ENCODE data around the gene TCF12. TPM values are rescaled to one million over a fixed set of nuclear protein-coding genes. Genes with fewer than 3 reads are reported as not detected.

TCF12 gene
- total RNA-seq, 1 experiment from 2014 or later = 76.7 TPM

DNA sequence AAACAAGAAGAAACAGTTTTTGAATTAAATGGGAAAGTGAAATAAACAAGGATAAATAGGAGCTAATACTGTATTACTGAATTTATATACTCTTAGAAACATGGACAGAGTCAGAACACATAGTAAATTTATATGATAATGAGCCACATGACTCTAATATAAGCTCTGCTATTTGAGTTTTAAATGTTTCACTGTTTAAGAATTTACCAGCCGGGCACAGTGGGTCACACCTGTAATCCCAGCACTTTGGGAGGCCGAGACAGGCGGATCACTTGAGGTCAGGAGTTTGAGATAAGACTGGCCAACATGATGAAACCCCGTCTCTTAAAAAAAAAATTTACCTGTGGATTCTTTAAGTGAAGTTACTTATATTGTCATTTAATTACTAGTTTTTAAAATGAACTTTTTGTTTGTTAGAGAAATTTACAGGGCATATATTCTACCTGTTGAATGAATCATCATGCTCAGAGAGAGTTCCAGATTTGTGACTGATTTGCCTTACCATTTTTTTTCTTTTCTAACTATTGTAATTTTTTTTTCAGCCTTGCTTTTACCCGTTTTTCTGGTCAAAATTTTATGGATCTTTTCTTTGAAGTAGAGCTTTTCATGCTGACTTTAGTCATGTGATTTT lies 125.7 kb downstream of the TCF12 start:
- Histone ChIP-seq H4K8ac (replicated peaks; ENCODE audit: insufficient read length, low read depth, low read length) (no peak overlapping the region), H3K23ac (ENCODE audit: insufficient read length, low read depth, low read length) (no peak overlapping the region), H3K4me1 (ENCODE audit: insufficient read depth, low read length) (no peaks in the 10 kb centered on the region), H3K14ac (ENCODE audit: insufficient read depth, low read length) (no peak overlapping the region), H4K5ac (ENCODE audit: insufficient read length, low read depth, low read length) (no peak overlapping the region), H3K9me3 (ENCODE audit: control insufficient read depth, low read depth, low read length) (no peaks in the 10 kb centered on the region), H3K23me2 (ENCODE audit: insufficient read length, low read depth, low read length, poor library complexity, severe bottlenecking) (no peaks in the 10 kb centered on the region), H2AK5ac (ENCODE audit: insufficient read length, low read length) (no peak overlapping the region), H3K27ac (ENCODE audit: insufficient read length, low read depth, low read length) (no peak overlapping the region), H4K91ac (ENCODE audit: insufficient read length, low read depth, low read length) (no peak overlapping the region), H4K20me1 (ENCODE audit: control insufficient read depth, insufficient read depth, insufficient read length) (no peaks in the 10 kb centered on the region), H2BK5ac (ENCODE audit: insufficient read length, low read length) (no peak overlapping the region), H3K4me2 (ENCODE audit: insufficient read depth, insufficient read length, low read length) (no peak overlapping the region), H3K56ac (ENCODE audit: insufficient read length, low read depth, low read length) (no peak overlapping the region), H3K9ac (ENCODE audit: extremely low read depth, insufficient read length, low read length) (no peak overlapping the region), H2BK20ac (ENCODE audit: low read depth, low read length, poor library complexity, severe bottlenecking) (no peak overlapping the region), H3K4ac (ENCODE audit: low read depth, low read length) (no peak overlapping the region), H2AFZ (ENCODE audit: low read length) (no peak overlapping the region), H3K79me1 (ENCODE audit: insufficient read depth, low read depth, low read length, poor library complexity, severe bottlenecking) (no peaks in the 10 kb centered on the region), H3K27me3 (ENCODE audit: insufficient read depth, low read length) (no peaks in the 10 kb centered on the region), H3K18ac (ENCODE audit: insufficient read length, low read depth, low read length) (no peak overlapping the region), H2BK120ac (ENCODE audit: low read depth, low read length, poor library complexity, severe bottlenecking) (no peak overlapping the region), H3K79me2 (ENCODE audit: insufficient read depth, low read length) (peaks cover 2% of the 10 kb centered on the region; the same call in 1 of the 2 replicates), H2BK15ac (ENCODE audit: low read depth, low read length) (no peak overlapping the region), H2BK12ac (ENCODE audit: insufficient read length, low read depth, low read length) (no peak overlapping the region), H3T11ph (ENCODE audit: low read length) (no peak overlapping the region)
- no peak overlapping the region for H3K4me3 Mint-ChIP-seq
- no peak for DNase-seq
- TF ChIP-seq CTCF (conservative IDR thresholded peaks at IDR 0.05) = no peak
- H3K27ac Mint-ChIP-seq = peak overlapping the region in 2 of 3 experiments; percentile 10 to 70; a peak in 1 of 7 replicates
- H3K36me3 Mint-ChIP-seq (ENCODE audit: insufficient read depth in 1 of 3, low read depth in 3 of 3) = peaks cover 0 to 7% (median 6%) of the 10 kb centered on the region in 3 experiments; a peak in 4 of 7 replicates
- H3K9me3 Mint-ChIP-seq = no peaks in the 10 kb centered on the region
- no CpG with 5 or more reads among the region's 5 CpGs for WGBS (ENCODE audit: extremely low coverage, insufficient read length, low lambda C conversion rate)
- peaks cover 43 to 61% of the 10 kb centered on the region in 2 experiments for H3K4me1 Mint-ChIP-seq
- no peaks in the 10 kb centered on the region for H3K27me3 Mint-ChIP-seq (ENCODE audit: low read depth)

Measured in H9 (cell line).